Subcutaneous abdominal adipose tissue (tissue), 5 donors: Measurements from ENCODE around the gene CNTN5.

ENCODE experiments used
- H3K27ac ChIP-seq: one replicate; pipeline ENCODE4 v1.7.0; 2013; ENCODE audit warnings: low read depth, mild to moderate bottlenecking, inconsistent platforms, low read length, moderate library complexity
- H3K27me3 ChIP-seq, 5 donors: one replicate each; pipeline ENCODE4 v1.7.0; 2013; ENCODE audit warnings: low read length in 5 of 5, inconsistent platforms in 1 of 5; ENCODE audit not compliant: control insufficient read depth in 5 of 5, insufficient read depth in 4 of 5
- H3K36me3 ChIP-seq, 5 donors: one replicate each; pipeline ENCODE4 v1.7.0; 2013; ENCODE audit warnings: low read length in 5 of 5; ENCODE audit not compliant: control insufficient read depth in 5 of 5, insufficient read depth in 5 of 5
- H3K4me1 ChIP-seq, 5 donors: one replicate each; pipeline ENCODE4 v1.7.0; 2013; ENCODE audit warnings: low read length in 5 of 5, mild to moderate bottlenecking in 3 of 5, moderate library complexity in 1 of 5; ENCODE audit not compliant: control insufficient read depth in 5 of 5, insufficient read depth in 5 of 5
- H3K4me3 ChIP-seq, 5 donors: one replicate each; pipeline ENCODE4 v1.7.0; 2013; ENCODE audit warnings: low read length in 5 of 5, low read depth in 1 of 5
- H3K9ac ChIP-seq, 5 donors: one replicate each; pipeline ENCODE4 v1.7.0; 2013; ENCODE audit warnings: low read length in 5 of 5, mild to moderate bottlenecking in 4 of 5, moderate library complexity in 3 of 5
- H3K9me3 ChIP-seq, 5 donors: one replicate each; pipeline ENCODE4 v1.7.0; 2013; ENCODE audit warnings: low read length in 5 of 5; ENCODE audit not compliant: control insufficient read depth in 5 of 5
- donor health status: healthy.
- donor health status: healthy.
- donor health status: healthy.
- donor health status: healthy.
- donor health status: healthy.

CNTN5 gene

GRCh38 chr11:99449345-99449744, 428.6 kb downstream of the CNTN5 start:
- H3K9me3 ChIP-seq = no peaks in the 10 kb centered on the region
- H3K27ac ChIP-seq = no peak overlapping the region
- no peak overlapping the region for H3K4me3 ChIP-seq

DNA sequence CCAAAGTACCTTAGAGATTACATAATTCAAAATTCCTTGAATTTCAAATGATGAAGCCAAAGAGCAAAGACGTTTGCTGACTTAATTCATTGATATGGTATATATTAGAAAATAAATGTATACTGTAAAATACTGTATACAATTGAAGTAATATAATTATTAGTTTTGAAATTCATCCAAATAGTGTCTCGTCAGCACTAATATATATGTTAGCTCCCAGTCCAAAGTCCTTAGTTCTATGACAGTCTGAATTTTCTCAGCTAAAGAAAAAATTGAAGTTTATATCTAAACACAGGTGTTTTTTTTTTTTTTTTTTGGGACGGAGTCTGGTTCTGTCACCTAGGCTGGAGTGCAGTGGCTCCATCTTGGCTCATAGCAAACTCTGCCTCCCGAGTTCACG, 431.3 kb downstream of the CNTN5 start:
- Histone ChIP-seq H3K9me3 (no peaks in the 10 kb centered on the region), H3K27ac (no peak overlapping the region), H3K27me3 (no peaks in the 10 kb centered on the region), H3K36me3 (no peaks in the 10 kb centered on the region), H3K9ac (no peak overlapping the region), H3K4me3 (no peak overlapping the region), H3K4me1 (no peaks in the 10 kb centered on the region)

More at GRCh38 chr11:99449345-99449744, 428.6 kb downstream of the CNTN5 start:
- H3K36me3 ChIP-seq = no peaks in the 10 kb centered on the region
- H3K4me1 ChIP-seq = no peaks in the 10 kb centered on the region
- H3K27me3 ChIP-seq = no peaks in the 10 kb centered on the region
- H3K9ac ChIP-seq = no peak overlapping the region

- no peaks in the 10 kb centered on the region for H3K36me3 ChIP-seq
- H3K27me3 ChIP-seq = no peaks in the 10 kb centered on the region
- H3K4me1 ChIP-seq = no peaks in the 10 kb centered on the region
- no peak overlapping the region for H3K4me3 ChIP-seq
- H3K9me3 ChIP-seq = peaks cover 0 to 2% (median 0%) of the 10 kb centered on the region in 5 donors
- no peak overlapping the region for H3K27ac ChIP-seq
- H3K9ac ChIP-seq = no peak overlapping the region
Measured at GRCh38 chr11:99461913-99462312, 441.2 kb downstream of the CNTN5 start.

DNA sequence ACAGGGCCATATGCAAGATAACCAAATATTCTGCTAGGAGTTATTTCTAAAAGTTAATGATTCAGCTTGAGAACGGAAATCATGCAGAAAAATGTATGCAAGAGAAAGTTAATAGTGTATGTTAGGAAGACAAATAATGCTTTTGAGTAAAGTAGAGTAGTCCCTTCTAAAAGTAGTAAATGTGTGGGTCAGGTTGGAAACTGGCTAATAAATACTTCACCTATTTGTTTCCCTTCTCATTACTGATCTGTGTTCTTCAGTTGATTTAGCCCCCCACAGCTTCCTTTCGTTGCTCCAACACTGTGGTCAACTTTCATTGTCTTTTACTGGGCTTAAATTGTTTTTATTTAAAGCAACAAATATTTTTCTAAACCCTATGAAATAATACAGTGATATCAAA, 444.2 kb downstream of the CNTN5 start:
- no peak overlapping the region for H3K27ac ChIP-seq
- H3K9me3 ChIP-seq = peaks cover 0 to 2% (median 0%) of the 10 kb centered on the region in 5 donors
- no peaks in the 10 kb centered on the region for H3K36me3 ChIP-seq
- no peaks in the 10 kb centered on the region for H3K4me1 ChIP-seq
- H3K27me3 ChIP-seq = no peaks in the 10 kb centered on the region
- H3K4me3 ChIP-seq = no peak overlapping the region
- H3K9ac ChIP-seq = no peak overlapping the region

DNA sequence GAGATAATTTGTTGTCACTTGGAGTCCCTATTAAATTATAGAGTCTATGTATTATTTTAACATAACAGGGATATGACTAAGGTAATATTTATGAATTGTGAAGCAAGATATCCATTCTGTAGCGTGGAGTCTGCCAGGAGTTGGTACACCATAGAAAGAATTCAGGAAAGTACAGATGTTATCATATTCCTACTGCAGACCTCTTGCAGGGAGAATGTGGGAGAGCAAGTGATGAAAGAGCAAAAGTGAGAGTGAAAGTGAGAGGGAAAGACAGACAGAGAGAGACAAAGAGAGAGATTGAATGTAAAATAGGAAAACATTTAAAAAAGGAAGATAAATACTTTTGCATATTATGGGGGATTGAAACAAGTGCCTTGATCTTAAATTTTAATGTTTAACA, 468.8 kb downstream of the CNTN5 start:
- Histone ChIP-seq H3K4me3 (no peak overlapping the region), H3K27me3 (no peaks in the 10 kb centered on the region), H3K9me3 (no peaks in the 10 kb centered on the region), H3K9ac (no peak overlapping the region), H3K27ac (no peak overlapping the region), H3K4me1 (no peaks in the 10 kb centered on the region), H3K36me3 (no peaks in the 10 kb centered on the region)

DNA sequence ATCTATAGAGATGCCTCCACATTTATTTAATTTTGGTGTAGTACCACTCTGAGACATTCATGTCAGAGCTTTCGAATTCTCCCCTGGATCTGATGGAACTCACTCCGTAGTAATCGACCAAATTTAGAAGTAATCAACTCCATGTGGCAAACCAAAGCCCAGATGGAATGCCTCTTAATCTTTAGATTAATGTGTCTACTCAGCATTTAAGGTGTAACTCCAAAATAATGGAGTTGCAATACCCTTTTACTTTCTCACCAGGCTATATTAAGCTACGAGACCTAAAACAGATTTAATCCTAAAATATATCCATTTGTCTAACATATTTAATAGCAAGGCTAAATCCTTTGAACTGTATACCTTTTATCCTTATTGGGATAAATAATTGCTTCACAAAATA, 473.3 kb downstream of the CNTN5 start:
- Histone ChIP-seq H3K27ac (no peak overlapping the region), H3K9me3 (no peaks in the 10 kb centered on the region), H3K9ac (no peak overlapping the region), H3K27me3 (no peaks in the 10 kb centered on the region), H3K4me3 (no peak overlapping the region), H3K4me1 (no peaks in the 10 kb centered on the region), H3K36me3 (no peaks in the 10 kb centered on the region)

GRCh38 chr11:99501655-99502054, 480.9 kb downstream of the CNTN5 start:
- no peak overlapping the region for H3K4me3 ChIP-seq
- no peaks in the 10 kb centered on the region for H3K9me3 ChIP-seq
- no peak overlapping the region for H3K27ac ChIP-seq
- peaks cover 0 to 4% (median 0%) of the 10 kb centered on the region in 5 donors for H3K4me1 ChIP-seq
- no peak overlapping the region for H3K9ac ChIP-seq
- no peaks in the 10 kb centered on the region for H3K36me3 ChIP-seq
- no peaks in the 10 kb centered on the region for H3K27me3 ChIP-seq

GRCh38 chr11:99505316-99505715, 484.6 kb downstream of the CNTN5 start:
- Histone ChIP-seq H3K4me3 (no peak overlapping the region), H3K27ac (no peak overlapping the region), H3K9ac (no peak overlapping the region), H3K27me3 (no peaks in the 10 kb centered on the region), H3K4me1 (peaks cover 0 to 4% (median 0%) of the 10 kb centered on the region in 5 donors), H3K36me3 (no peaks in the 10 kb centered on the region), H3K9me3 (no peaks in the 10 kb centered on the region)

DNA sequence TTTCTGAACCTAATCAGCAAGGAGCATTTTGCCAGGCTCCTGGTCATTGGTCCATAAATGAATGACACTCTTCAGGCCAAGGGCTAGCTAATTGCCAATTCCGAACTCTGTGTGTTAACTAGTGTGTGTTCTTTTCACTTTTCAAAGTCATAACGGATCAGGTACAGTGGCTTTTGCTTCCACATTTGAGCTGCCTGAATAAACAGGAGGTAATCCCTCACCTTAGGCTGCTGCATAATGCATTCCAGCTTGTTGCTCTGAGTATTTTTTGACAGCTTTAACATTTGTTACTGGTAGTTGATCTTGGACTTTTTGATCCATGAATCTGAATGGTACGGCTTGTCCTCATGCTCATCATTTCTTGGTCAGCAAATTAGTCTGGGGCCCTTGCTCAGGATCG, 485.1 kb downstream of the CNTN5 start:
- Histone ChIP-seq H3K27me3 (no peaks in the 10 kb centered on the region), H3K27ac (no peak overlapping the region), H3K36me3 (no peaks in the 10 kb centered on the region), H3K4me1 (peaks cover 0 to 4% (median 0%) of the 10 kb centered on the region in 5 donors), H3K4me3 (no peak overlapping the region), H3K9me3 (no peaks in the 10 kb centered on the region), H3K9ac (no peak overlapping the region)

DNA sequence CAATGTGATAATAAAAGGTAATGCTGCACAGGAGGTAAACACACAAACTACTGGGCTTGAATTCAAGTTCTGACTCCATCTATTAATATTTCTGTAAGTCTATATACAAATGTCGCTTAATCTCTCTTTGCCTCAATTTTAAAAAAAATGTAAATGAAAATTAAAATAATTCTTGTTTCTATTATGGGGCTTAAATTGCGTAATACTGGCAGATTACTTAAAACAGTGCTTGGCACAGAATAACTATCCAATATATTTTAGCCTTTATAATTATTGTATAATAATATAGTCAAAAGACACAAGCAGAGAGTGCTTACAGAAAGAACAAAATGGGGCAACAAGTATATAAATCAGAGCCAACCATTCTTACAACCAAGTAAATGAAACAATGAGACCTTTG, 489.1 kb downstream of the CNTN5 start:
- Histone ChIP-seq H3K9ac (no peak overlapping the region), H3K27me3 (no peaks in the 10 kb centered on the region), H3K4me1 (peaks cover 0 to 4% (median 0%) of the 10 kb centered on the region in 5 donors), H3K9me3 (no peaks in the 10 kb centered on the region), H3K36me3 (no peaks in the 10 kb centered on the region), H3K4me3 (no peak overlapping the region), H3K27ac (no peak overlapping the region)

- Histone ChIP-seq H3K27ac (no peak overlapping the region), H3K4me1 (no peaks in the 10 kb centered on the region), H3K4me3 (no peak overlapping the region), H3K36me3 (no peaks in the 10 kb centered on the region), H3K9ac (no peak overlapping the region), H3K27me3 (no peaks in the 10 kb centered on the region), H3K9me3 (no peaks in the 10 kb centered on the region)
Measured at GRCh38 chr11:99513368-99513767, 492.6 kb downstream of the CNTN5 start.
